Dermis lymphatic vessel endothelial cell (primary cell): ENCODE data around the gene ABCA13. TPM values are rescaled to one million over a fixed set of nuclear protein-coding genes. Genes with fewer than 3 reads are reported as not detected.

Source experiments
- total RNA-seq: library from RNA; depleted of rRNA; stranded (reverse); fragments of >200 nt; gene quantifications from 2 replicates; pipeline ENCODE4 v1.2.1, GENCODE V29; 2014

Gene ABCA13
- under 0.01 TPM in 1 of 2 replicates, not detected in the other for total RNA-seq

GRCh38 chr7:48171202-48171601 is at the start of gene ABCA13:
Gene ABCA13, plus strand, starts transcription at chr7:48171458. Its CDS starts 26 bp downstream, at chr7:48171484.

Other genes with a start within 250 kb of the ABCA13 start
- 0.09 and 0.11 TPM in 2 replicates for gene PKD1L1, start 223.0 kb upstream of the ABCA13 start, total RNA-seq
- 10.1 and 11.4 TPM in 2 replicates for gene HUS1, start 191.8 kb upstream of the ABCA13 start, total RNA-seq
- gene SUN3, start 142.4 kb upstream of the ABCA13 start, total RNA-seq: not detected in 2 replicates
- gene C7orf57, start 135.9 kb upstream of the ABCA13 start, total RNA-seq: not detected in 2 replicates
- gene UPP1, start 82.2 kb upstream of the ABCA13 start, total RNA-seq: 4.2 and 9.3 TPM in 2 replicates